HL-60 (cell line): ENCODE results near the gene GALNT7.

Experiments
- DNase-seq, 2 experiments: peaks; one replicate each; pipeline ENCODE4 v3.0.0-alpha.2; 2010 to 2020; ENCODE audit warnings: low read depth in 1 of 2, low spot score in 1 of 2
- H3K27ac ChIP-seq: fragments of 250-450 bp; sonication (Bioruptor Pico); replicated peaks from 2 replicates; pipeline ENCODE4 v1.5.1; 2020; ENCODE audit warnings: mild to moderate bottlenecking, moderate library complexity
- H3K27me3 ChIP-seq: fragments of 250-450 bp; sonication (Bioruptor Pico); 2 replicates; pipeline ENCODE4 v1.5.1; 2021; ENCODE audit warnings: mild to moderate bottlenecking, moderate library complexity; ENCODE audit not compliant: insufficient read depth, poor library complexity, severe bottlenecking
- H3K4me3 ChIP-seq: replicated peaks from 2 replicates; pipeline ENCODE4 v1.5.1; 2011; ENCODE audit warnings: mild to moderate bottlenecking, control low read depth, low read length; ENCODE audit not compliant: insufficient read depth
- CTCF ChIP-seq: IDR thresholded peaks from one replicate; pipeline ENCODE4 v1.5.1; 2011; ENCODE audit warnings: low read length, control low read depth, inconsistent platforms; ENCODE audit not compliant: insufficient read depth
- GABPA ChIP-seq: IDR thresholded peaks from 2 replicates; pipeline ENCODE4 v1.6.1; 2012; ENCODE audit warnings: low read depth
- POLR2AphosphoS5 ChIP-seq: IDR thresholded peaks from 2 replicates; pipeline ENCODE4 v1.6.1; 2012; ENCODE audit warnings: low read depth
- REST ChIP-seq: IDR thresholded peaks from 2 replicates; pipeline ENCODE4 v1.6.1; 2012; ENCODE audit warnings: low read depth; ENCODE audit not compliant: insufficient replicate concordance
- SPI1 ChIP-seq: IDR thresholded peaks from 2 replicates; pipeline ENCODE4 v1.6.1; 2012; ENCODE audit warnings: low read depth, mild to moderate bottlenecking, borderline replicate concordance

The GALNT7 gene

DNA sequence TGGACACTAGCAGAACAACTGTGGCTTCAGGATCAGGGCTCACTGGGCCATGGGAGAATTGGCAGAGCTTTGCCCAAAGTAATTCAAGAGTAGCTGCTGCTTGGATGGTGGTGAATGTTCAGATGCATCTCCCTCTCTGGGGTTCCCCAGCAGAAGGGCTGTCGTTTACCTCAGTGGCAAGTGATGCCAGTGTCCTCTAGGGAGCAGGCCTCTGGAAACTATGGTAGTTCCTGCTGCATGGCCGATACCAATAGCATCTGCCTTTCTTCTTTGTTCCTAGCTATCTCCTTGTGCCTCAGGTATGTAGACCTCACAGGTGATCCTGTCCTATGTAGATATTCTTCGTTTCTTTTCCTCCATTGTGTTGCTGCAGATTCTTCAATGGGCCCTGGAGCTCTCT, 139.2 kb downstream of the GALNT7 start:
- DNase-seq = no peak
- TF ChIP-seq CTCF = no peak
- no peak for TF ChIP-seq POLR2AphosphoS5
- TF ChIP-seq GABPA = no peak
- no peak for TF ChIP-seq REST
- TF ChIP-seq SPI1 = no peak
- Histone ChIP-seq H3K27me3 (no peaks in the 10 kb centered on the region), H3K27ac (no peak overlapping the region), H3K4me3 (no peak overlapping the region)

- TF ChIP-seq SPI1 = no peak
- TF ChIP-seq GABPA = no peak
- no peak for TF ChIP-seq POLR2AphosphoS5
- no peak for TF ChIP-seq CTCF
- no peak for TF ChIP-seq REST
- Histone ChIP-seq H3K27ac (no peak overlapping the region), H3K27me3 (no peaks in the 10 kb centered on the region), H3K4me3 (no peak overlapping the region)
- DNase-seq = no peak
These were observed 142.8 kb downstream of the GALNT7 start for GRCh38 chr4:173311368-173311767.

DNA sequence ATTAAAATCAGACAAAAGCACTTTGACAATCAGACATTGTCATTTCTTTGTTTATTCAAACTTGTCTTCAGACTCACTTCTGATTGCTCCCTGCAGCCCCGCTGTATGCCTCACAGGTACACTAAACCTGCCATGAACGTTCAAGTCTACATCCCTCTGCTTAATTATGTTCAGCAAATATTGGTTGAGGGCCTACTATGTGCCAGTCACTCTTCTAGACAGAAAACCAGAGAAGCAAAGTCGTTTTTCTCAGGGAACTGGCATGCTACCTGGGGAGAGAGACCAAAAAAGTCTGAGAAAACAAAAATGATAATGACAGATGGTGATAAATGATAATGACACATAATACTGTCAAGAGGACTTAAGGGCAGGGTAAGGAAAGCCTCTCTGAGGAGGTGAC, 146.1 kb downstream of the GALNT7 start:
- TF ChIP-seq CTCF (no peak), GABPA (no peak), REST (no peak), SPI1 (no peak), POLR2AphosphoS5 (no peak)
- Histone ChIP-seq H3K4me3 (no peak overlapping the region), H3K27ac (no peak overlapping the region), H3K27me3 (no peaks in the 10 kb centered on the region)
- DNase-seq = no peak
